NCI-H510A (cell line): Measurements from ENCODE around the gene RCOR1.
"Not testable (repeated sequence)": the region's sequence is repeated elsewhere in the genome, so short reads cannot be mapped to it uniquely, and the experiment has no call there.

Source experiments
- DNase-seq: peaks from one replicate; lab custom pipeline; 2025; lab: John Stamatoyannopoulos, UW

The RCOR1 gene

DNA sequence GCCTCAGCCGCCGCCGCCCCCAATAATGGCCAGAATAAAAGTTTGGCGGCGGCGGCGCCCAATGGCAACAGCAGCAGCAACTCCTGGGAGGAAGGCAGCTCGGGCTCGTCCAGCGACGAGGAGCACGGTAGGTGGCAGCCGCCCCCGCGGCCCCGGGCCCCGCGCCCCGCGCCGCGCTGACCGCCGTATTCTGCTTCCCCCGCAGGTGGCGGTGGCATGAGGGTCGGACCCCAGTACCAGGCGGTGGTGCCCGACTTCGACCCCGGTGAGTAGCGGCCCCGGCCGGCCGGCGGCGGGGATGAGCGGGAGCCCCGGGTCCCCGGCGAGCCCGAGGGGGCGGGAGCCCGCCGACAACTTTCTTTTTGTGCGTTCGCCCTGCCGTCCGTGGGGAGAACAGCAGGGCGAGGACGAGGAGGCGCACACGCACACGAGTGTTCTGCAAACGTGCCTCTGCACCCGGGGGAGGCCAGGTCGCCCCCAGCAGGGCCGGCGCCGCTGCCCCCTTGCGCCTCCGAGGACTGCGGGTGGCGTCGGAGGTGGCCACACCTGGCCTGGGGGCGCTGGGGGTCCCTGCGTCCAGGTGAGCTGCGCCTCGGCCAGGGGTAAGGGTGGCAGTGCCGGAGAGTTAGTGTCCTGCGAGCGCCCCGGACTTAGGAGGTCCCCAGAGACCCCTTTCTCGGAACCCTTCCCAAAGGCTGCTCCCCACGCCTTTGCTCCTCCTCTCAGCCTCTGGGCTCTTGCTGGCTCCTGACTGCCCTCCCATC is 794 bp downstream of the RCOR1 start:
- DNase-seq, result no peak

- DNase-seq, result no peak
Measured at GRCh38 chr14:102593825-102594137, 1.3 kb downstream of the RCOR1 start.

DNA sequence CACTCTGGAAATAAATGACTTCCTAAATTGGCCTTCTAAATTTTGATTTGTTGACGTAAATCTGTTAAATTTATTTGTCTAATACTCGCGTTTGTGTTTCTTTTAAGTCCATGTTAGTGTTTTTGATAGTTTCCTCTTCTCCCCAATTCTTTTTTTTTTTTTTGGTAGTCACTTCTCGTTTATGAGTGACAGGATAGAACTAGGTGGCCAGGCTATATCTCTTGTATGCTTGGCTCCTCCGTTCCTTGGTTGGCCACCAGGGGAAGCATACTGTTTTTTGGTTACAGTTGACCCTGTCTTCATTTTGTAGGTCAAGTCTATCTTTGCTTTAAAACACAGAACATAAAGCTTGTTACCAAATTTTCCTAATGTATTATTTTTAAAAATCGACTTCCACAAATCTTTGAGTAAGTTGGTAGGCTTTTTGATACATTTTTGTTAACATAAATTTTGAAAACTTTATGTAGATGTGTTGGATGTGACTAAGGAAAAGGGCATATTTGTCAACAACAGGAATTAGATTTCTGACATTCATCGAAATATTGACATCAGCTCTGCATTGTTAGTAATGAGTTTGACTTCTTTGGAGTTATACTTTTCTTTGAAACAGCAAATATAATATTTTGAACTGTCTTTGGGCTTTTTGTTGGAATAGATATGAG is 2.2 kb downstream of the RCOR1 start:
- peak; percentile 42 for DNase-seq

GRCh38 chr14:102601378-102601925 is 9.0 kb downstream of the RCOR1 start:
- no peak for DNase-seq

- DNase-seq, result no peak
Measured at GRCh38 chr14:102602421-102603292, 10.2 kb downstream of the RCOR1 start.

DNA sequence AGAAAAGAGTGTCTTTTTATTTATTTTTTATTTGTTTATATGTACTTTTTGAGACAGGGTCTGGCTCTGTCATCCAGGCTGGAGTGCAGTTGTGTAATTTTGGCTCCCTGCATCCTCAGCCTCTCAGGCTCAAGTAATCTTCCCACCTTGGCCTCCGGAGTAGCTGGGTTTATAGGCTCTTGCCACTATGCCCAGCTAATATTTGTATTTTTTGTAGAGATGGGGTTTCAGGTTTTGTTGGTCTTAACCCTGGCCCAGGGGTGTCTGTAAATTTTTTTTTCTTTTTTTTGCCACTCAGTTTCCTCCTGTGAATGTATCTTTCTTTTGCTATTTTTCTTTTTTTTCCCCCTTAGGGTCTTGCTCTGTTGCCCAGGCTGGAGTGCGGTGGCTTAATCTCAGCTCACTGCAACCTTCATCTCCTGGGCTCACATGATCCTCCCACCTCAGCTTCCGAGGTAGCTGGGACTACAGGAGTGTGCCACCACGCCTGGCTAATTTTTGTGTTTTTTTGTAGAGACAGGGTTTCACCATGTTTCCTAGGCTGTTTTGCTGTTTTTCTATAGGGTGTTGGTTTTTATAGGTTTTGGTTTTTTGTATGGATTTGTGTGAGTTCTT is 11.0 kb downstream of the RCOR1 start:
- no peak for DNase-seq

- no peak for DNase-seq
Measured at GRCh38 chr14:102604183-102604582, 11.7 kb downstream of the RCOR1 start.

DNA sequence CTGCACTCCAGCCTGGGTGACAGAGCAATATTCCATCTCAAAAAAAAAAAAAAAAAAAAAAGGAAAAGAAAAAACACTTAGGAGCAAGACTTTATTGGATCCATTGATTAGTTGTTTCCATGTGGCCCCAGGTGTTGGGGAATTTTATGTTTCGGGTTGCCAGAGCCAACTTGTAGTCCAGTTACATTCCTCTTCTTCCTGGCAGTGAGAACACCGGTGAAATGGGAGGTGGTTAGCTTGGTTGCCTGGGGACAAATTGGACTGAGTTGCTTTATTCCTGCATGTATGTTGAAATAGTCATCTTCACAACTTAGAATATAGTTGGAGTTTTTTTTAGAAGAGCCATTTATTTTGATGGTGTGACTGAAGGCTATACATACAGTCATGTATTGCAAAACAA is 12.6 kb downstream of the RCOR1 start:
- no peak for DNase-seq

GRCh38 chr14:102606296-102606695 is 13.8 kb downstream of the RCOR1 start:
- DNase-seq, result no peak

DNA sequence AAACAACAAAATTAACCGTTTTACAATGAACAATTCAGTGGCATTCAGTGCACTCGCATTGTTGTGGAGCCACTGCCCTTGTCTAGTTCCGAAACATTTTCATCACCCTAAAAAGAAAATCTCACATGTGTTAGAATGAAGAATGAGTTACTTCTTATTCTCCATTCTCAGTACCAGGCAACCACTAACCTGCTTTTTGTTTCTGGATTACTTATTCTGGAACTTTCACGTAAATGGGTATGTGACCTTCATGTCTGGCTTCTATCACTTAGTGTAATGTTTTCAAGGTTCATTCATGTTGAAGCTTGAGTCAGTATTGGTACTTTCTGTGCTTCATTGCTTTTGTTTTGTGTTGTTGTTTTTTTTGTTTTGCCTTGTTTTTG is 15.6 kb downstream of the RCOR1 start:
- no peak for DNase-seq

- no peak for DNase-seq
Measured at GRCh38 chr14:102610968-102611811, 18.7 kb downstream of the RCOR1 start.

GRCh38 chr14:102616318-102616717 is 23.9 kb downstream of the RCOR1 start:
- no peak for DNase-seq

DNA sequence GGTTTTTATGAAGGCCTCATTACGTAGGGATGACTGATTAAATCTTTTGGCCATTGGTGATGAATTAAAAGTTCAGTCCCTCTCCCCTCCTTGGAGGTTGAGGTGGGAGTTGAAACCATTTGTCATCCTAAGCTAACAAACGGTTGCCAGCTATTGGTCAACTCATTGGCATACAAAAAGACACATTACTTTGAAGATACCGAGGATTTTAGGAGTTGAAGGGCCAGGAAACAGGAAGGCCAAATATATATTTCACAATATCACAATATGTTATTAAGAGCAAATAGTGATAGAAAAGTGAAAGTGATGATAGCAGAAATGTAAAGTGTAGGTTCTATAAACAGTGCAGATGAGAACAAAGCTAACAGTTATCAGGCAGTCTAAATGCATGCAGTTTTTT is 24.4 kb downstream of the RCOR1 start:
- no peak for DNase-seq

DNA sequence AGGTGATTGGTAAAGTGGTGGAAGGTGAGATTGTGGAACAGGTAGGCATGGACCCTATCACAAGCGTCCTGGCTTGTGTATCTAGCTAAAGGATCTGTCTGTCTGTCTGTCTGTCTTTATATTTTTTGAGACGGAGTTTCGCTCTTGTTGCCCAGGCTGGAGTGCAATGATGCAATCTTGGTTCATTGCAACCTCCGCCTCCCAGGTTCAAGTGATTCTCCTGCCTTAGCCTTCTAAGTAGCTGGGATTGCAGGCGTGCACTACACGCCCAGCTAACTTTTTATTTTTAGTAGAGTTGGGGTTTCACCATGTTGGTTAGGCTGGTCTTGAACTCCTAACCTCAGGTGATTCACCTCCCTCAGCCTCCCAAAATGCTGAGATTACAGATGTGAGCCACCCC is 26.6 kb downstream of the RCOR1 start:
- DNase-seq, result not testable (repeated sequence)

DNA sequence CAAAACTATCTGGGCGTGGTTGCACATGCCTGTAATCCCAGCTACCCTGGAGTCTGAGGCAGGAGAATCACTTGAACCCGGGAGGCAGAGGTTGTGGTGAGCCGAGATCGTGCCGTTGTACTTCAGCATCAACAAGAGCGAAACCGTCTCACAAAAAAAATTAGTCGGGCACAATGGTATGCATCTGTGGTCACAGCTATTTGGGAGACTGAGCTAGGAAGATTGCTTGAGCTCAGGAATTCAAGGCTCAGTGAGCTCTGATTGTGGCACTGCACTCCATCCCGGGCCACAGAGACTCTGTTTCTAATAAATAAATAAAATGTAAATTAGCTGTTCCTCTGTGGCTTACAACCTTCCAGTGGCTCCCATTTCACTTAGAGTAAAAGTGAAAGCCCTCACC is 28.0 kb downstream of the RCOR1 start:
- DNase-seq, result no peak

DNA sequence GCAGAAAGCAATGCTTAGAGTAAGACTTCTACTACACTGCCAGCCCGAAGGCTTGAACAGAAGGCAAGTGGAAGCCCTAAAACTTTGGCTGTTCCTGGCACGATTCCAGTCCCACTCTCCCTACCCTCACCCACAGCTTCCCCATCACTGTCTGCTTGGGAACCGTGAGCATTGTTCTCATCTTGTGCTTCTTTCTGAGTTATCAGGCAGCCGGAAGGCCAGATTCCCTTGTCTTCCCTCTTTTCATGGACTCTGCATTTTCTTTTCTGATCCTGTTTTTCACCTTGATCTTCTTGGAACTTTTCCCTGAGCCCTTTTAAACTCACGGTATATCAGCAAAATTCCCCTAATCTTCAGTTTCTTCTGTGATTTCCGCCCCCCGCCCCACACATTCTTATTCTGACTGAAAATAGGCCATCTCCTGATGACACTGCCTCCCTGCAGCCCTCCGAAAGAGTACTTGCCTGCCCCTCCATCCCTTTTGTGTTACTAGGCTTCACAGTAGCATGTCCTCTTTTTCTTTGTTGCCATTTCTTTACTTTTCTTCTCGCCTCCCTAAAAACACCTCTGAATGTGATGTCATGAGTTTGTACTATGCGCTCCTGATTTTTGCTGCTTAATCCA is 29.9 kb downstream of the RCOR1 start:
- no peak for DNase-seq

GRCh38 chr14:102624666-102625065 is 32.2 kb downstream of the RCOR1 start:
- no peak for DNase-seq

DNA sequence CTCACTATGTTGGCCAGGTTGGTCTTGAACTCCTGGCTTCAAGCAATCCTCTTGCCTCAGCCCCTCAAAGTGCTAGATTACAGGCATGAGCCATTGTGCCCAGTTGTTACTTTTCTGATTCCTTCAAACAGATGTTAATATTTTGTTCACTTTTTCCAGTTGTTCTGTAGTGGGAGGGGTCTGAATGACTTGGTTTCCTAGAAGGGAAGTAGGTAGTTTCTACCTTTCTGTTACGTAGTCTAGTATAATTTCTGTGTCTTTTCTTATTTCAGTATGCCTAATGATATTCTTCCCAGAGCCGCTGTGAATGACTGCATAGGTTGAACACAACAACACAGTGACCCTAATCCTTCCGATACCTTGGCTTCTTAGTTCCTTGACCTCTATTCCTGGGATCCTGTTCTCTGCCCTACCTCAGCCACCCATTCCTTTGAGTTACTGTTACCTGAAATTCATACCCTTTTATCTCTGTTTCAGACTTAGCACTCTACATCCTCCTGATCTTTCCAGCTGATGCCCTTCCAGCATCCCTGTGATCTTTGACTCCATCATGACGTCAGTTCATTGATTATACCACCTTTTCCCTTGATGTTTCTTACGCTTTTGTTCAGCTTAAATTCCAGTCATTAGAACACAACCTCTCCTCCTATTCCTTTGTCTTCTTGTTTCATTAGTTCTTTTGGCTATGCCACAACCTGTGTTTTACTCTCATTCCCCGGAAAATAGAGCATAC is 33.3 kb downstream of the RCOR1 start:
- DNase-seq, result no peak

- no peak for DNase-seq
Measured at GRCh38 chr14:102626530-102626929, 34.1 kb downstream of the RCOR1 start.

DNA sequence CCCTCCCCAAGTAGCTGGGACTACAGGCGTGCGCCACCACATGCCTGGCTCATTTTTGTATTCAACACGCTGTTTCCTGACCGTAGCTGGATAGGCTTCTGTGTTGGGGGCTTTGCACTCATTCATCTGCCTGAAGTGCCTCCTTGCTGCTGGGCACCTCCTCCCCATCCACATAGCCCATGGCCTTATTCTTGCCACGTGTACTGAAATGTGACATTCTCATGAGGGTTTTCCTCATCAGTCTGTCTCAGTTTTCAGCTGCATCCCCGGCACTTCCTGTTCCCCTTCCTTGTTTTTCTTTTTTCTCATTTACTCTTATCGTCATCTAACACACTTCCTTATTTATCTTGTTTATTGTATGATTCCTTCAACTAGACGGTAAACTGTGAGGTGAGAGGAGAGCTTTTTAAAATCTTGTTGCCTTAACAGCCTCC is 36.6 kb downstream of the RCOR1 start:
- DNase-seq, result no peak
